HG02759 (cell line): ENCODE data around the gene AFG1L.
"Not testable (repeated sequence)": the region's sequence is repeated elsewhere in the genome, so short reads cannot be mapped to it uniquely, and the experiment has no call there.

Source experiments
- ATAC-seq: cut with Tn5 transposase; IDR thresholded peaks from one replicate; pipeline ENCODE4 v1.9.1; 2021; ENCODE audit warnings: mild to moderate bottlenecking, moderate library complexity; ENCODE audit not compliant: unreplicated experiment

Gene AFG1L

GRCh38 chr6:108287373-108287772 lies 7.5 kb upstream of the AFG1L start:
- no peak for ATAC-seq

- ATAC-seq: no peak
Measured at GRCh38 chr6:108288742-108289141, 6.1 kb upstream of the AFG1L start.

GRCh38 chr6:108291091-108291490 lies 3.8 kb upstream of the AFG1L start:
- no peak for ATAC-seq

GRCh38 chr6:108292561-108292960 lies 2.3 kb upstream of the AFG1L start:
- not testable (repeated sequence) for ATAC-seq

GRCh38 chr6:108293527-108294296 lies 1.1 kb upstream of the AFG1L start:
- no peak for ATAC-seq

- peak; percentile 22 for ATAC-seq
Measured at GRCh38 chr6:108294297-108294726, 542 bp upstream of the AFG1L start.

GRCh38 chr6:108295676-108296075 lies 822 bp downstream of the AFG1L start:
- ATAC-seq: no peak

GRCh38 chr6:108302386-108302785 lies 7.5 kb downstream of the AFG1L start:
- no peak for ATAC-seq

- no peak for ATAC-seq
Measured at GRCh38 chr6:108304646-108305045, 9.8 kb downstream of the AFG1L start.

- ATAC-seq: not testable (repeated sequence)
Measured at GRCh38 chr6:108308641-108309040, 13.8 kb downstream of the AFG1L start.

GRCh38 chr6:108309844-108310243 lies 15.0 kb downstream of the AFG1L start:
- no peak for ATAC-seq

- no peak for ATAC-seq
Measured at GRCh38 chr6:108312605-108313004, 17.8 kb downstream of the AFG1L start.

GRCh38 chr6:108321253-108321747 lies 26.4 kb downstream of the AFG1L start:
- no peak for ATAC-seq

- ATAC-seq: no peak
Measured at GRCh38 chr6:108322728-108323127, 27.9 kb downstream of the AFG1L start.

GRCh38 chr6:108323710-108324466 lies 29.0 kb downstream of the AFG1L start:
- no peak for ATAC-seq

- not testable (repeated sequence) for ATAC-seq
Measured at GRCh38 chr6:108330221-108330785, 35.4 kb downstream of the AFG1L start.

- no peak for ATAC-seq
Measured at GRCh38 chr6:108330806-108331205, 36.0 kb downstream of the AFG1L start.

GRCh38 chr6:108331982-108332381 lies 37.1 kb downstream of the AFG1L start:
- ATAC-seq: no peak

- ATAC-seq: no peak
Measured at GRCh38 chr6:108336971-108337370, 42.1 kb downstream of the AFG1L start.

- no peak for ATAC-seq
Measured at GRCh38 chr6:108337721-108338120, 42.9 kb downstream of the AFG1L start.

- ATAC-seq: no peak
Measured at GRCh38 chr6:108341372-108341771, 46.5 kb downstream of the AFG1L start.

- ATAC-seq: no peak
Measured at GRCh38 chr6:108343894-108344293, 49.0 kb downstream of the AFG1L start.
